ENCODE results near the gene MRE11.

DNA sequence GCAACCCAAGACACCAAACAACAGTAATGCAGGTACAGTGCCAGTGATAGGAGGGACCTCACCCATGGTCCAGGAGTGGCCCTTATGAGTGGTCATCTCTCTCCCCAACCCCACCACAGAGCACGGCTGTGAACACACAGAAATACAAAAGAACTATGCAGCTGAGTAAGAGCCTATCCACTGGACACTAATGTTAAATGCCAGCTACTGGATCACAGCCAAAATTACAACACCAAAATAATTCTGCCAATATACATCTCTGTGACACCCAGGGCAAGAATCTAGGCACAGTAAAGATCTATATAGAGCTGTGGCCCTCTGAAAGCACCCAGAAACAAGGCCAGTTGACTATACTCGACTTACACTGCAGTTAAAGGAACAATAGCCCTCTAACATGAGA is 69.6 kb downstream of the MRE11 start:
- TF ChIP-seq POLR2AphosphoS5 (IDR thresholded peaks at IDR 0.05; ENCODE audit: control insufficient read depth, insufficient read depth, low read depth, low read length) (no peak), EGR1 (conservative IDR thresholded peaks at IDR 0.05) (no peak), NFATC3 (IDR thresholded peaks at IDR 0.05) (no peak)

Measured in K562 (cell line).